Vagina (tissue), 2 donors: ENCODE data around the gene PCDH19. TPM values are rescaled to one million over a fixed set of nuclear protein-coding genes. Genes with fewer than 3 reads are reported as not detected.

ENCODE experiments used
- DNase-seq, 2 donors: peaks; one replicate each; pipeline ENCODE4 v3.0.0-alpha.2; 2017; ENCODE audit errors: extremely low spot score in 2 of 2
- H3K27ac ChIP-seq: fragments of 200-600 bp; sonication (generic); one replicate; pipeline ENCODE4 v1.5.1; 2019
- H3K27me3 ChIP-seq: fragments of 200-600 bp; sonication (generic); one replicate; pipeline ENCODE4 v1.5.1; 2019
- H3K36me3 ChIP-seq, 2 donors: fragments of 200-600 bp; sonication (generic); one replicate each; pipeline ENCODE4 v1.5.1; 2017 to 2019
- H3K4me1 ChIP-seq: fragments of 200-600 bp; sonication (generic); one replicate; pipeline ENCODE4 v1.5.1; 2019
- H3K4me3 ChIP-seq, 2 donors: fragments of 200-600 bp; sonication (generic); 1 replicate in 1 of 2; 2 replicates in 1 of 2; pipeline ENCODE4 v1.5.1; 2016 to 2019
- H3K9me3 ChIP-seq: fragments of 200-600 bp; sonication (generic); one replicate; pipeline ENCODE4 v1.5.1; 2019
- POLR2A ChIP-seq, 2 donors: fragments of 450-650 bp; IDR thresholded peaks; one replicate each; pipeline ENCODE4 v1.6.1; 2017; ENCODE audit warnings: antibody characterized with exemption in 2 of 2, mild to moderate bottlenecking in 2 of 2, moderate library complexity in 2 of 2
- POLR2AphosphoS5 ChIP-seq, 2 donors: sonication (generic); formaldehyde crosslinking; IDR thresholded peaks; one replicate each; pipeline ENCODE4 v1.9.0; 2017; ENCODE audit warnings: antibody characterized with exemption in 2 of 2, mild to moderate bottlenecking in 2 of 2, low read depth in 1 of 2; ENCODE audit not compliant: insufficient read depth in 1 of 2
- intact Hi-C: fragments of 100-400 bp; cut with DNase I; formaldehyde crosslinking; loops from one replicate; pipeline ENCODE4 v1.15.1; 2023
- total RNA-seq: library from RNA; depleted of rRNA; stranded (reverse); fragments of >200 nt; gene quantifications from one replicate; pipeline ENCODE4 v1.2.3, GENCODE V29; 2016
- TF ChIP-seq, protein P1 (sequence below), 3 experiments: fragments of 450-650 bp in 2 of 3; fragments of 200-600 bp in 1 of 3; sonication (generic) in 1 of 3; IDR thresholded peaks; one replicate each; pipeline ENCODE4 v1.5.1; 2017 to 2019; ENCODE audit warnings: antibody characterized with exemption in 3 of 3, mild to moderate bottlenecking in 2 of 3, moderate library complexity in 2 of 3

Gene PCDH19
- total RNA-seq, 1 donor from 2014 or later, result 3.4 TPM

GRCh38 chrX:100440006-100440405, 29.9 kb upstream of the PCDH19 start:
- TF ChIP-seq POLR2A (IDR thresholded peaks at IDR 0.05) (no peak), POLR2AphosphoS5 (IDR thresholded peaks at IDR 0.05; ENCODE audit: insufficient read depth in 1 of 2, low read depth in 1 of 2) (no peak)
- TF ChIP-seq, protein P1, sequence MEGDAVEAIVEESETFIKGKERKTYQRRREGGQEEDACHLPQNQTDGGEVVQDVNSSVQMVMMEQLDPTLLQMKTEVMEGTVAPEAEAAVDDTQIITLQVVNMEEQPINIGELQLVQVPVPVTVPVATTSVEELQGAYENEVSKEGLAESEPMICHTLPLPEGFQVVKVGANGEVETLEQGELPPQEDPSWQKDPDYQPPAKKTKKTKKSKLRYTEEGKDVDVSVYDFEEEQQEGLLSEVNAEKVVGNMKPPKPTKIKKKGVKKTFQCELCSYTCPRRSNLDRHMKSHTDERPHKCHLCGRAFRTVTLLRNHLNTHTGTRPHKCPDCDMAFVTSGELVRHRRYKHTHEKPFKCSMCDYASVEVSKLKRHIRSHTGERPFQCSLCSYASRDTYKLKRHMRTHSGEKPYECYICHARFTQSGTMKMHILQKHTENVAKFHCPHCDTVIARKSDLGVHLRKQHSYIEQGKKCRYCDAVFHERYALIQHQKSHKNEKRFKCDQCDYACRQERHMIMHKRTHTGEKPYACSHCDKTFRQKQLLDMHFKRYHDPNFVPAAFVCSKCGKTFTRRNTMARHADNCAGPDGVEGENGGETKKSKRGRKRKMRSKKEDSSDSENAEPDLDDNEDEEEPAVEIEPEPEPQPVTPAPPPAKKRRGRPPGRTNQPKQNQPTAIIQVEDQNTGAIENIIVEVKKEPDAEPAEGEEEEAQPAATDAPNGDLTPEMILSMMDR (IDR thresholded peaks at IDR 0.05), result no peak
- Histone ChIP-seq H3K9me3 (no peaks in the 10 kb centered on the region), H3K27me3 (no peaks in the 10 kb centered on the region), H3K36me3 (no peaks in the 10 kb centered on the region), H3K4me1 (no peaks in the 10 kb centered on the region), H3K4me3 (no peak overlapping the region), H3K27ac (no peak overlapping the region)
- intact Hi-C loops, result no loop called here
- DNase-seq, result no peak

- Histone ChIP-seq H3K27ac (no peak overlapping the region), H3K27me3 (no peaks in the 10 kb centered on the region), H3K4me3 (no peak overlapping the region), H3K9me3 (no peaks in the 10 kb centered on the region), H3K4me1 (no peaks in the 10 kb centered on the region), H3K36me3 (no peaks in the 10 kb centered on the region)
- DNase-seq, result no peak
- intact Hi-C loops, result no loop called here
- TF ChIP-seq POLR2A (IDR thresholded peaks at IDR 0.05) (no peak), POLR2AphosphoS5 (IDR thresholded peaks at IDR 0.05; ENCODE audit: insufficient read depth in 1 of 2, low read depth in 1 of 2) (no peak)
- TF ChIP-seq, protein P1 (IDR thresholded peaks at IDR 0.05), result no peak
Observed at GRCh38 chrX:100435726-100436125, 25.7 kb upstream of the PCDH19 start.

GRCh38 chrX:100424012-100424411, 13.9 kb upstream of the PCDH19 start:
- Histone ChIP-seq H3K36me3 (no peaks in the 10 kb centered on the region), H3K27ac (no peak overlapping the region), H3K9me3 (no peaks in the 10 kb centered on the region), H3K27me3 (no peaks in the 10 kb centered on the region), H3K4me1 (no peaks in the 10 kb centered on the region), H3K4me3 (no peak overlapping the region)
- intact Hi-C loops, result no loop called here
- DNase-seq, result no peak
- TF ChIP-seq, protein P1 (IDR thresholded peaks at IDR 0.05), result no peak
- TF ChIP-seq POLR2A (IDR thresholded peaks at IDR 0.05) (no peak), POLR2AphosphoS5 (IDR thresholded peaks at IDR 0.05; ENCODE audit: insufficient read depth in 1 of 2, low read depth in 1 of 2) (no peak)

GRCh38 chrX:100418556-100418955, 8.5 kb upstream of the PCDH19 start:
- H3K27ac ChIP-seq, result no peak overlapping the region
- H3K9me3 ChIP-seq, result no peaks in the 10 kb centered on the region
- no peaks in the 10 kb centered on the region for H3K27me3 ChIP-seq
- no peaks in the 10 kb centered on the region for H3K36me3 ChIP-seq
- intact Hi-C loops, result no loop called here
- H3K4me1 ChIP-seq, result no peaks in the 10 kb centered on the region
- DNase-seq, result no peak
- no peak for TF ChIP-seq POLR2A (IDR thresholded peaks at IDR 0.05)
- TF ChIP-seq, protein P1 (IDR thresholded peaks at IDR 0.05), result no peak
- TF ChIP-seq POLR2AphosphoS5 (IDR thresholded peaks at IDR 0.05; ENCODE audit: insufficient read depth in 1 of 2, low read depth in 1 of 2), result no peak
- H3K4me3 ChIP-seq, result no peak overlapping the region

- H3K4me3 ChIP-seq, result no peak overlapping the region
- H3K9me3 ChIP-seq, result no peaks in the 10 kb centered on the region
- intact Hi-C loops, result no loop called here
- no peaks in the 10 kb centered on the region for H3K27me3 ChIP-seq
- no peaks in the 10 kb centered on the region for H3K36me3 ChIP-seq
- no peak for DNase-seq
- no peak overlapping the region for H3K27ac ChIP-seq
- TF ChIP-seq POLR2AphosphoS5 (IDR thresholded peaks at IDR 0.05; ENCODE audit: insufficient read depth in 1 of 2, low read depth in 1 of 2) (no peak), POLR2A (IDR thresholded peaks at IDR 0.05) (no peak)
- TF ChIP-seq, protein P1 (IDR thresholded peaks at IDR 0.05), result no peak
- no peaks in the 10 kb centered on the region for H3K4me1 ChIP-seq
Observed at GRCh38 chrX:100417681-100418080, 7.6 kb upstream of the PCDH19 start.
